IMR-90 (cell line): Measurements from ENCODE around the gene ASB6. TPM values are rescaled to one million over a fixed set of nuclear protein-coding genes. Genes with fewer than 3 reads are reported as not detected.
A peak's percentile ranks its signal among the peaks of the same experiment; 100 is the strongest.

Experiments used
- ATAC-seq: fragments of 200-7000 bp; cut with Tn5 transposase; 2 replicates; pipeline ENCODE4 v1.9.1; 2020; ENCODE audit warnings: low read depth, mild to moderate bottlenecking, moderate library complexity
- BruUV-seq: library from RNA; stranded (reverse); fragments of 400-500 nt; replicated peaks from 2 replicates; lab custom pipeline; 2021; lab: Mats Ljungman, UMichigan
- CTCF ChIA-PET: fragments of 300-600 bp; formaldehyde crosslinking; extraction: SDS; loops from one replicate; lab custom pipeline; 2021; ENCODE audit warnings: antibody characterized with exemption; lab: Yijun Ruan, JAX
- POLR2A ChIA-PET: fragments of 300-600 bp; sonication (Branson Sonifier 250); formaldehyde crosslinking; loops from one replicate; lab custom pipeline; 2022; ENCODE audit warnings: antibody characterized with exemption; ENCODE audit not compliant: unreplicated experiment; lab: Charles Lee
- DNase-seq: peaks from one replicate; pipeline ENCODE4 v3.0.0; 2013
- H2AFZ ChIP-seq: replicated peaks from 2 replicates; pipeline ENCODE3; 2013; ENCODE audit warnings: low read length, mild to moderate bottlenecking; ENCODE audit not compliant: poor library complexity
- H2AK5ac ChIP-seq: 2 replicates; pipeline ENCODE4 v1.6.1; 2013; ENCODE audit warnings: low read depth, low read length, inconsistent platforms
- H2AK9ac ChIP-seq: replicated peaks from 2 replicates; pipeline ENCODE3; 2013; ENCODE audit warnings: mild to moderate bottlenecking, low read depth, low read length, moderate library complexity; ENCODE audit not compliant: poor library complexity
- H2BK120ac ChIP-seq: 2 replicates; pipeline ENCODE4 v1.6.1; 2013; ENCODE audit warnings: low read depth, low read length, inconsistent platforms
- H2BK15ac ChIP-seq: 3 replicates; pipeline ENCODE4 v1.6.1; 2013; ENCODE audit warnings: low read depth, low read length, inconsistent platforms
- H2BK20ac ChIP-seq: 2 replicates; pipeline ENCODE4 v1.6.1; 2013; ENCODE audit warnings: low read depth, mild to moderate bottlenecking, inconsistent platforms, low read length, moderate library complexity
- H2BK5ac ChIP-seq: 2 replicates; pipeline ENCODE4 v1.6.1; 2013; ENCODE audit warnings: mild to moderate bottlenecking, low read depth, low read length, inconsistent platforms; ENCODE audit not compliant: poor library complexity, severe bottlenecking
- H3K14ac ChIP-seq: replicated peaks from 2 replicates; pipeline ENCODE4 v1.6.1; 2013; ENCODE audit warnings: low read depth, low read length, inconsistent platforms
- H3K18ac ChIP-seq: 2 replicates; pipeline ENCODE4 v1.6.1; 2013; ENCODE audit warnings: low read depth, low read length, control low read depth
- H3K23ac ChIP-seq: 2 replicates; pipeline ENCODE4 v1.6.1; 2013; ENCODE audit warnings: low read depth, low read length, inconsistent platforms
- H3K27ac ChIP-seq: 2 replicates; pipeline ENCODE4 v1.5.1; 2013; ENCODE audit warnings: mild to moderate bottlenecking, control low read depth, low read length; ENCODE audit not compliant: insufficient read depth
- H3K27me3 ChIP-seq: 2 replicates; pipeline ENCODE4 v1.6.1; 2013; ENCODE audit warnings: low read length; ENCODE audit not compliant: control insufficient read depth, insufficient read depth
- H3K36me3 ChIP-seq: 2 replicates; pipeline ENCODE4 v1.6.1; 2013; ENCODE audit warnings: low read length, mixed read lengths; ENCODE audit not compliant: control insufficient read depth, insufficient read depth
- H3K4ac ChIP-seq: 2 replicates; pipeline ENCODE4 v1.6.1; 2013; ENCODE audit warnings: low read depth, low read length, inconsistent platforms
- H3K4me1 ChIP-seq: 2 replicates; pipeline ENCODE4 v1.6.1; 2013; ENCODE audit warnings: low read length, mixed read lengths; ENCODE audit not compliant: control insufficient read depth, insufficient read depth
- H3K4me2 ChIP-seq: 2 replicates; pipeline ENCODE4 v1.6.1; 2013; ENCODE audit warnings: low read depth, mild to moderate bottlenecking, control low read depth, low read length, moderate library complexity
- H3K4me3 ChIP-seq: 2 replicates; pipeline ENCODE4 v1.5.1; 2013; ENCODE audit warnings: low read depth, mild to moderate bottlenecking, control low read depth, low read length, moderate library complexity; ENCODE audit not compliant: insufficient read depth
- H3K56ac ChIP-seq: 2 replicates; pipeline ENCODE4 v1.6.1; 2013; ENCODE audit warnings: low read length, inconsistent platforms; ENCODE audit not compliant: insufficient read depth; ENCODE audit errors: extremely low read depth
- H3K79me1 ChIP-seq, 2 experiments: 2 replicates each; pipeline ENCODE4 v1.6.1; 2013; ENCODE audit warnings: low read length in 2 of 2, inconsistent platforms in 1 of 2, low read depth in 1 of 2
- H3K9ac ChIP-seq: 2 replicates; pipeline ENCODE4 v1.6.1; 2013; ENCODE audit warnings: low read depth, low read length, control low read depth
- H3K9me1 ChIP-seq: 2 replicates; pipeline ENCODE4 v1.6.1; 2013; ENCODE audit warnings: low read length, inconsistent platforms; ENCODE audit not compliant: insufficient read depth
- H3K9me3 ChIP-seq: 2 replicates; pipeline ENCODE4 v1.6.1; 2013; ENCODE audit warnings: low read length; ENCODE audit not compliant: control insufficient read depth, insufficient read depth
- H4K20me1 ChIP-seq: 2 replicates; pipeline ENCODE4 v1.6.1; 2013; ENCODE audit warnings: low read length, inconsistent platforms; ENCODE audit not compliant: insufficient read depth
- H4K5ac ChIP-seq: 2 replicates; pipeline ENCODE4 v1.6.1; 2013; ENCODE audit warnings: mild to moderate bottlenecking, low read depth, low read length, control low read depth
- H4K8ac ChIP-seq, 2 experiments: 2 replicates each; pipeline ENCODE4 v1.6.1; 2013; ENCODE audit warnings: low read depth in 2 of 2, low read length in 2 of 2, control low read depth in 1 of 2, inconsistent platforms in 1 of 2
- H4K91ac ChIP-seq: 2 replicates; pipeline ENCODE4 v1.6.1; 2013; ENCODE audit warnings: low read depth, low read length, inconsistent platforms; ENCODE audit not compliant: insufficient read depth
- BHLHE40 ChIP-seq: fragments of 150-350 bp; IDR thresholded peaks from 2 replicates; pipeline ENCODE4 v1.6.1; 2016; ENCODE audit warnings: mild to moderate bottlenecking, low read depth, low read length
- CTCF ChIP-seq: conservative IDR thresholded peaks from 2 replicates; pipeline ENCODE4 v1.5.1; 2012; ENCODE audit warnings: mild to moderate bottlenecking, low read depth, low read length, improper control_type of control experiment
- FOS ChIP-seq: fragments of 150-350 bp; IDR thresholded peaks from 2 replicates; pipeline ENCODE4 v1.6.1; 2016; ENCODE audit warnings: low read depth, low read length
- MAFK ChIP-seq: IDR thresholded peaks from 2 replicates; pipeline ENCODE4 v1.6.1; 2012; ENCODE audit warnings: low read depth, low read length, improper control_type of control experiment
- MAZ ChIP-seq: IDR thresholded peaks from 2 replicates; pipeline ENCODE4 v1.6.1; 2012; ENCODE audit warnings: low read depth, mild to moderate bottlenecking, low read length, improper control_type of control experiment, moderate library complexity, borderline replicate concordance
- MXI1 ChIP-seq: IDR thresholded peaks from 2 replicates; pipeline ENCODE4 v1.6.1; 2012; ENCODE audit warnings: low read depth, mild to moderate bottlenecking, low read length, moderate library complexity, borderline replicate concordance
- NFE2L2 ChIP-seq: fragments of 150-350 bp; IDR thresholded peaks from 2 replicates; pipeline ENCODE4 v1.6.1; 2016; ENCODE audit warnings: low read depth, mild to moderate bottlenecking, low read length
- POLR2A ChIP-seq: IDR thresholded peaks from 2 replicates; pipeline ENCODE4 v1.6.1; 2012; ENCODE audit warnings: mild to moderate bottlenecking, low read depth, low read length
- RAD21 ChIP-seq: IDR thresholded peaks from 2 replicates; pipeline ENCODE4 v1.6.1; 2012; ENCODE audit warnings: low read length, improper control_type of control experiment
- RCOR1 ChIP-seq: IDR thresholded peaks from 2 replicates; pipeline ENCODE4 v1.6.1; 2012; ENCODE audit warnings: mild to moderate bottlenecking, low read length, improper control_type of control experiment; ENCODE audit not compliant: insufficient replicate concordance
- RFX5 ChIP-seq: IDR thresholded peaks from 2 replicates; pipeline ENCODE4 v1.8.0; 2012; ENCODE audit warnings: low read depth, mild to moderate bottlenecking, low read length, moderate library complexity
- SMC3 ChIP-seq: fragments of 150-350 bp; IDR thresholded peaks from 2 replicates; pipeline ENCODE4 v1.6.1; 2016; ENCODE audit warnings: low read depth, mild to moderate bottlenecking, antibody characterized with exemption, low read length, moderate library complexity
- WGBS, 2 experiments: methylation state at CpG; one replicate each; pipeline versions ENCODE4 v1.1.5 to v1.1.7; 2013; ENCODE audit warnings: missing lambda C conversion rate in 2 of 2; ENCODE audit not compliant: insufficient read length in 1 of 2; ENCODE audit errors: extremely low coverage in 2 of 2; 5-methylcytosine and 5-hydroxymethylcytosine counted together
- dilution Hi-C: fragments of 300-500 bp; cut with HindIII; formaldehyde crosslinking; loops from one replicate; pipeline ENCODE4 v1.14.3; 2018; ENCODE audit warnings: low sequenced_read_pairs; ENCODE audit not compliant: unreplicated experiment
- in situ Hi-C: fragments of 300-500 bp; cut with MboI; formaldehyde crosslinking; loops from 3 replicates; pipeline ENCODE4 v1.14.3; 2019; ENCODE audit warnings: low sequenced_read_pairs, inconsistent platforms, mixed read lengths
- intact Hi-C: fragments of 100-400 bp; cut with micrococcal nuclease; formaldehyde crosslinking; loops from 2 replicates; pipeline ENCODE4 v1.10.0; 2022
- polyA plus RNA-seq, 3 experiments: library from polyadenylated mRNA; depleted of rRNA; stranded (reverse); fragments of >200 nt; gene quantifications; 2 replicates each; pipeline ENCODE4 v1.2.3, GENCODE V29; 2012; ENCODE audit warnings: low replicate concordance in 1 of 3
- total RNA-seq: library from RNA; depleted of rRNA; stranded (reverse); fragments of >200 nt; gene quantifications from 2 replicates; pipeline ENCODE4 v1.2.3, GENCODE V29; 2012
- TF ChIP-seq, protein P1 (sequence below): fragments of 150-350 bp; IDR thresholded peaks from 2 replicates; pipeline ENCODE4 v1.6.1; 2016; ENCODE audit warnings: low read depth, mild to moderate bottlenecking, low read length, moderate library complexity, borderline replicate concordance
- TF ChIP-seq, protein P2 (sequence below): fragments of 150-350 bp; IDR thresholded peaks from 2 replicates; pipeline ENCODE4 v1.6.1; 2017; ENCODE audit warnings: mild to moderate bottlenecking, antibody characterized with exemption, low read length, low read depth

The ASB6 gene
- total and polyA plus RNA-seq, 2 of the 4 experiments (the other 2 are of a cell fraction) = 9.7 to 28.9 TPM

DNA sequence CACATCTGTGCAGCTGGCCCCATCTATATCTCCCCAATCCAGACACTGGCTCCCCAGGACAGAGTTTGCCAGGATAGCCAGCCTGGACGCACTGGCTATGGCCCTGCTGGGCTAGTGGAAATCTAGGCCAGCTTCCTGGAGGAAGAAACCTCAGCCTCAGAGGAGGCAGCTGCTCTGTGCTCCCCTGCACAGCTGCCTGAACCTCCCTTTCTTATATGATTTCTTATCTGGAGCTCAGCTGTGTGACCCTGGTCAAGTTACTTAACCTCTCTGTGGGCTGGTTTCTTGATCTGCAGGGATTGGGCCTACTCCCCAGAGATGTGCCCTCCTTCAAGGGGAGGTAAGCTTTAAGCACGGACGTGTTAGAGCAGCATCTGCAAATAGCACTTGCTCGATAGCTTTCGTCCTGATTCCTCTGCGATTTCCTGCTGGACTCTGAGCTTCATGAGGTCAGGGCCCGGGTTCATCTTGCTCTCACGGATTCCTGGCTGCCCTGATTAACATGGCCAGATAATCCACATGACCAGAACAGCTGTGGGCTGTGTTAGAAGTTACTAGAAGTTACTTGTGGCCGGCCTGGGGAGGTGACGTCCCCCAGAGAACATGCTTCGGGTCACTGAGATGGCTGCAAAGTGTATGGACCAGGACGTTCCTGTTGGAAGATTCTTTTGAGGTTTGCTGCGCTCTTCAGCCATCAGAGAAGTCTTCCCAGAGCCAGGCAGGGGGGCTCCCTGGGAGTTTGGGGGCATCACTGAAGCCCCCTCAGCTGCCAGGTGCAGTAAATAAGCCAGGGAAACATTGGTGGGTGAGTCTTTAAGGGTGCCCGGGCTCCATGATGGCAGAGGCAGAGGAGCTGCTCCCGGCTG is 35.6 kb downstream of the ASB6 start:
- in situ Hi-C loops = loop anchor here (10.0 kb wide), 1 partner anchor 272 kb away; no protein-coding TSS in a partner anchor
- dilution Hi-C loops = no loop called here
- ATAC-seq = no peak
- peak overlapping the region; percentile 45 for H2AK9ac ChIP-seq
- H3K36me3 ChIP-seq = no peaks in the 10 kb centered on the region
- no peak overlapping the region for H3K18ac ChIP-seq
- peak overlapping the region; percentile 34 for H3K4ac ChIP-seq
- WGBS, 2 experiments = 79% methylated on average over 11 of the region's 15 CpGs; no CpG with 5 or more reads in 1 of the 2 experiments
- H3K4me2 ChIP-seq = no peak overlapping the region
- no peak overlapping the region for H3K14ac ChIP-seq
- H2AFZ ChIP-seq = peak overlapping the region; percentile 36
- no peaks in the 10 kb centered on the region for H3K9me3 ChIP-seq
- no peak for DNase-seq
- no peak overlapping the region for H3K27ac ChIP-seq
- intact Hi-C loops = no loop called here
- H3K4me1 ChIP-seq = peaks cover 17% of the 10 kb centered on the region
- peak overlapping the region; percentile 48; the same call in 2 of the 3 replicates for H2BK15ac ChIP-seq
- H4K20me1 ChIP-seq = no peaks in the 10 kb centered on the region
- H3K9ac ChIP-seq = no peak overlapping the region
- H3K79me1 ChIP-seq = peaks cover 0 to 9% of the 10 kb centered on the region in 2 experiments; a peak in 2 of 4 replicates
- peak overlapping the region; percentile 92; the same call in 1 of the 2 replicates for H2AK5ac ChIP-seq
- BruUV-seq = no TSS peak
- H4K5ac ChIP-seq = no peak overlapping the region
- H3K9me1 ChIP-seq = peaks cover 7% of the 10 kb centered on the region
- no peak overlapping the region for H3K4me3 ChIP-seq
- H2BK20ac ChIP-seq = no peak overlapping the region
- no peaks in the 10 kb centered on the region for H3K27me3 ChIP-seq
- H2BK120ac ChIP-seq = peak overlapping the region; percentile 38
- no peak overlapping the region for H2BK5ac ChIP-seq
- ChIA-PET POLR2A (no interaction called here), CTCF (interaction anchor here (1.1 kb wide), 1 partner anchor 468 kb away, joined by 4 read pairs; no protein-coding TSS in a partner anchor)
- H3K23ac ChIP-seq = no peak overlapping the region
- no peak overlapping the region for H3K56ac ChIP-seq
- peak overlapping the region; percentile 56 for H4K91ac ChIP-seq
- peak overlapping the region in 1 of 2 experiments; percentile 28; a peak in 2 of 4 replicates for H4K8ac ChIP-seq
- TF ChIP-seq, protein P1, sequence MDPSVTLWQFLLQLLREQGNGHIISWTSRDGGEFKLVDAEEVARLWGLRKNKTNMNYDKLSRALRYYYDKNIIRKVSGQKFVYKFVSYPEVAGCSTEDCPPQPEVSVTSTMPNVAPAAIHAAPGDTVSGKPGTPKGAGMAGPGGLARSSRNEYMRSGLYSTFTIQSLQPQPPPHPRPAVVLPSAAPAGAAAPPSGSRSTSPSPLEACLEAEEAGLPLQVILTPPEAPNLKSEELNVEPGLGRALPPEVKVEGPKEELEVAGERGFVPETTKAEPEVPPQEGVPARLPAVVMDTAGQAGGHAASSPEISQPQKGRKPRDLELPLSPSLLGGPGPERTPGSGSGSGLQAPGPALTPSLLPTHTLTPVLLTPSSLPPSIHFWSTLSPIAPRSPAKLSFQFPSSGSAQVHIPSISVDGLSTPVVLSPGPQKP = no peak
- TF ChIP-seq RFX5 (no peak), RAD21 (no peak), MAFK (no peak), MAZ (no peak), NFE2L2 (no peak), POLR2A (no peak), SMC3 (no peak), FOS (no peak), RCOR1 (no peak), BHLHE40 (no peak), CTCF (no peak), MXI1 (no peak)
- TF ChIP-seq, protein P2, sequence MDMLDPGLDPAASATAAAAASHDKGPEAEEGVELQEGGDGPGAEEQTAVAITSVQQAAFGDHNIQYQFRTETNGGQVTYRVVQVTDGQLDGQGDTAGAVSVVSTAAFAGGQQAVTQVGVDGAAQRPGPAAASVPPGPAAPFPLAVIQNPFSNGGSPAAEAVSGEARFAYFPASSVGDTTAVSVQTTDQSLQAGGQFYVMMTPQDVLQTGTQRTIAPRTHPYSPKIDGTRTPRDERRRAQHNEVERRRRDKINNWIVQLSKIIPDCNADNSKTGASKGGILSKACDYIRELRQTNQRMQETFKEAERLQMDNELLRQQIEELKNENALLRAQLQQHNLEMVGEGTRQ = no peak
